Measurements from ENCODE around the gene LRRC17. TPM values are rescaled to one million over a fixed set of nuclear protein-coding genes. Genes with fewer than 3 reads are reported as not detected.

LRRC17 gene
- total RNA-seq, 1 experiment from 2014 or later, result 0.47 TPM

DNA sequence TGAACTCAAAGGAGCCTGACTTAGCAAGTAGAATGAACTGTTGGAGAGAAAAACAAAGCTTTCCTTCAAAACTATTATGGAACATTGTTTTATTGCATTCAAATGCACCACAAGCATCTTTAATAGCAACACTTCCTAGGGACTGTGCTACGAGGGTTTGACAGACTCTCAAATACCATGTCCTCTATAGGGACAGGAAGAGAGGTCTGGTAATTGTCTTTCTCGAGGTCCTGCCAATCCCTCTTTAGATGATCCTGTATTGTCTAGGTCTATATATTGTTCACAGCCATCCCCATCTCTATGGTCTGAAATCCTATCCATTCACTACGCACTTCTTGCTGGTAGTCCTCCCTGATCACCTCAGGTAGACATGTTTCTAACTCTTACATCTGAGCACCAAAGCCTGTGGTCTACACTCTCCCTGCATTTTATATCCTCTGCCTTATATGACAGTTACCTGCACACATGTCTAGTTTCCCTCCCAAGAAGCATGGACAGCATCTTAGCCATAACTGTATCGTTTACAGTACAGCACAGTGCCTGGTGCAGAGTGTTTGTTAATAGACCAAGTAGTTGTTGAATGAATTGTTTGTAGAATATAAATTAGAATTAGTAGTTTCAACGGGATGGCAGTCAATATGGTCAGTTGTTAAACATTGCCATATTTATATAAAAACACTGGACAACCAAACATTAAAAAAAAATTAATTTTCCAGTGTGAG is 21.7 kb upstream of the LRRC17 start:
- H3K79me2 ChIP-seq (ENCODE audit: insufficient read depth, low read length), result no peaks in the 10 kb centered on the region
- DNase-seq (ENCODE audit: low read depth, low spot score) (no peak), ATAC-seq (no peak)
- no peak overlapping the region for H3K4me3 ChIP-seq (replicated peaks in 1 of 2; ENCODE audit: low read depth in 1 of 2, low read length in 2 of 2)
- H3K9me3 ChIP-seq (ENCODE audit: control insufficient read depth in 1 of 2, insufficient read depth in 1 of 2, low read depth in 1 of 2, low read length in 2 of 2), result no peaks in the 10 kb centered on the region
- H2AFZ ChIP-seq (ENCODE audit: low read depth, low read length, poor library complexity, severe bottlenecking), result no peak overlapping the region
- no peak for TF ChIP-seq FOSL1 (IDR thresholded peaks at IDR 0.05; ENCODE audit: low read depth)
- no peak for TF ChIP-seq TCF7L2 (IDR thresholded peaks at IDR 0.05; ENCODE audit: borderline replicate concordance, extremely low read depth, insufficient read depth, insufficient read length)
- TF ChIP-seq POLR2A (IDR thresholded peaks at IDR 0.05; ENCODE audit: borderline replicate concordance, extremely low read depth, insufficient read depth, insufficient read length), result no peak
- TF ChIP-seq SP1 (IDR thresholded peaks at IDR 0.05; ENCODE audit: low read depth), result no peak
- TF ChIP-seq EZH2 (IDR thresholded peaks at IDR 0.05), result no peak
- TF ChIP-seq RAD21 (IDR thresholded peaks at IDR 0.05; ENCODE audit: low read depth), result no peak
- TF ChIP-seq EGR1 (IDR thresholded peaks at IDR 0.05; ENCODE audit: low read depth), result no peak
- no peak for TF ChIP-seq ZBTB33 (IDR thresholded peaks at IDR 0.05; ENCODE audit: extremely low read depth, insufficient replicate concordance, low read length)
- no peak for TF ChIP-seq SRF (IDR thresholded peaks at IDR 0.05; ENCODE audit: low read depth)
- no peak for TF ChIP-seq SIN3A (IDR thresholded peaks at IDR 0.05; ENCODE audit: low read depth)
- no peak for TF ChIP-seq ATF3 (IDR thresholded peaks at IDR 0.05)
- TF ChIP-seq, protein P1, sequence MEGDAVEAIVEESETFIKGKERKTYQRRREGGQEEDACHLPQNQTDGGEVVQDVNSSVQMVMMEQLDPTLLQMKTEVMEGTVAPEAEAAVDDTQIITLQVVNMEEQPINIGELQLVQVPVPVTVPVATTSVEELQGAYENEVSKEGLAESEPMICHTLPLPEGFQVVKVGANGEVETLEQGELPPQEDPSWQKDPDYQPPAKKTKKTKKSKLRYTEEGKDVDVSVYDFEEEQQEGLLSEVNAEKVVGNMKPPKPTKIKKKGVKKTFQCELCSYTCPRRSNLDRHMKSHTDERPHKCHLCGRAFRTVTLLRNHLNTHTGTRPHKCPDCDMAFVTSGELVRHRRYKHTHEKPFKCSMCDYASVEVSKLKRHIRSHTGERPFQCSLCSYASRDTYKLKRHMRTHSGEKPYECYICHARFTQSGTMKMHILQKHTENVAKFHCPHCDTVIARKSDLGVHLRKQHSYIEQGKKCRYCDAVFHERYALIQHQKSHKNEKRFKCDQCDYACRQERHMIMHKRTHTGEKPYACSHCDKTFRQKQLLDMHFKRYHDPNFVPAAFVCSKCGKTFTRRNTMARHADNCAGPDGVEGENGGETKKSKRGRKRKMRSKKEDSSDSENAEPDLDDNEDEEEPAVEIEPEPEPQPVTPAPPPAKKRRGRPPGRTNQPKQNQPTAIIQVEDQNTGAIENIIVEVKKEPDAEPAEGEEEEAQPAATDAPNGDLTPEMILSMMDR (IDR thresholded peaks at IDR 0.05 in 2 of 3, conservative IDR thresholded peaks at IDR 0.05 in 1 of 3; ENCODE audit: borderline replicate concordance in 1 of 3, insufficient read depth in 1 of 3, low read depth in 2 of 3, low read length in 2 of 3), result no peak
- no peak for TF ChIP-seq CEBPB (IDR thresholded peaks at IDR 0.05; ENCODE audit: low read depth)
- no peak for TF ChIP-seq JUND (IDR thresholded peaks at IDR 0.05)
- no peak for TF ChIP-seq ELF1 (IDR thresholded peaks at IDR 0.05; ENCODE audit: borderline replicate concordance, low read depth)
- no peak for TF ChIP-seq ZFX (IDR thresholded peaks at IDR 0.05)
- no peak for TF ChIP-seq CBX3 (IDR thresholded peaks at IDR 0.05; ENCODE audit: low read depth)
- H3K4me1 ChIP-seq (ENCODE audit: control insufficient read depth in 1 of 2, insufficient read depth in 2 of 2, low read length in 2 of 2), result peaks cover 0 to 11% of the 10 kb centered on the region in 2 experiments; a peak in 3 of 4 replicates
- intact Hi-C loops (cut with micrococcal nuclease), result no loop called here
- H3K4me2 ChIP-seq (ENCODE audit: low read length), result no peak overlapping the region
- H3K27ac ChIP-seq (ENCODE audit: low read depth, low read length), result no peak overlapping the region
- ChIA-PET POLR2A (no interaction called here), RAD21 (ENCODE audit: low non-redundant PET in 1 of 2, low total read pairs in 2 of 2, uncharacterized antibody in 2 of 2, unreplicated experiment in 2 of 2) (no interaction called here), CTCF (no interaction called here)
- H3K9me2 ChIP-seq (ENCODE audit: insufficient read depth), result no peaks in the 10 kb centered on the region
- no peaks in the 10 kb centered on the region for H3K27me3 ChIP-seq (ENCODE audit: insufficient read depth, low read length)
- no peak overlapping the region for H3K9ac ChIP-seq (ENCODE audit: low read length)
- BruUV-seq (replicated peaks), result no TSS peak
- H4K20me1 ChIP-seq (ENCODE audit: insufficient read depth), result no peaks in the 10 kb centered on the region
- H3K36me3 ChIP-seq (ENCODE audit: control insufficient read depth in 1 of 2, insufficient read depth in 2 of 2, low read length in 2 of 2), result no peaks in the 10 kb centered on the region

All from HCT116 (cell line).